K562 (cell line): ENCODE results near the gene HKDC1. TPM values are rescaled to one million over a fixed set of nuclear protein-coding genes. Genes with fewer than 3 reads are reported as not detected.

Experiments used
- BHLHE40 ChIP-seq: IDR thresholded peaks from 2 replicates; pipeline ENCODE4 v1.6.1; 2011; ENCODE audit warnings: low read length, improper control_type of control experiment
- ETV6 ChIP-seq, 3 experiments: fragments of 150-350 bp in 1 of 3; sonication (generic) in 1 of 3; formaldehyde crosslinking in 1 of 3; IDR thresholded peaks; 2 replicates each; pipeline versions ENCODE4 v1.6.1 to v1.8.0; 2014 to 2022; ENCODE audit warnings: borderline replicate concordance in 2 of 3, low read depth in 2 of 3, antibody characterized with exemption in 1 of 3, low read length in 1 of 3, mild to moderate bottlenecking in 1 of 3, missing genetic modification reagents in 1 of 3
- MAFK ChIP-seq: IDR thresholded peaks from 2 replicates; pipeline ENCODE4 v1.6.1; 2011; ENCODE audit warnings: low read length, improper control_type of control experiment
- MECOM ChIP-seq: fragments of 250-450 bp; sonication (Bioruptor Pico); IDR thresholded peaks from 2 replicates; pipeline ENCODE4 v1.8.0; 2022; ENCODE audit warnings: inconsistent platforms
- MYC ChIP-seq, 2 experiments: fragments of 250-450 bp in 1 of 2; sonication (Bioruptor Pico) in 1 of 2; IDR thresholded peaks; 2 replicates each; pipeline versions ENCODE4 v1.5.1 to v1.6.1; 2012 to 2021; ENCODE audit warnings: low read depth in 2 of 2, borderline replicate concordance in 1 of 2, improper control_type of control experiment in 1 of 2, low read length in 1 of 2, mild to moderate bottlenecking in 1 of 2, moderate library complexity in 1 of 2
- NR2C1 ChIP-seq, 2 experiments: fragments of 450-650 bp; IDR thresholded peaks; 2 replicates each; pipeline ENCODE4 v1.6.1; 2017; ENCODE audit warnings: mild to moderate bottlenecking in 2 of 2, antibody characterized with exemption in 1 of 2, inconsistent platforms in 1 of 2, missing compliant biosample characterization in 1 of 2, missing genetic modification characterization in 1 of 2
- RBM34 ChIP-seq: fragments of 200-400 bp; formaldehyde crosslinking; IDR thresholded peaks from 2 replicates; pipeline ENCODE4 v1.6.1; 2018; ENCODE audit warnings: low read length, borderline replicate concordance; ENCODE audit not compliant: insufficient read depth
- SREBF1 ChIP-seq: fragments of 150-350 bp; IDR thresholded peaks from 2 replicates; pipeline ENCODE4 v1.6.1; 2014; ENCODE audit warnings: antibody characterized with exemption, low read depth, low read length, borderline replicate concordance
- STAT6 ChIP-seq: sonication (generic); formaldehyde crosslinking; IDR thresholded peaks from 2 replicates; pipeline ENCODE4 v1.8.1; 2023; ENCODE audit warnings: mild to moderate bottlenecking, missing genetic modification reagents
- ZBTB5 ChIP-seq: fragments of 450-650 bp; IDR thresholded peaks from 2 replicates; pipeline ENCODE4 v1.6.1; 2017; ENCODE audit warnings: antibody characterized with exemption
- ZNF121 ChIP-seq: sonication (generic); formaldehyde crosslinking; conservative IDR thresholded peaks from 2 replicates; pipeline ENCODE4 v1.8.0; 2022; ENCODE audit warnings: missing genetic modification reagents
- ZNF212 ChIP-seq: fragments of 450-650 bp; formaldehyde crosslinking; IDR thresholded peaks from 2 replicates; pipeline ENCODE4 v1.4.0; 2020; ENCODE audit warnings: mild to moderate bottlenecking
- ZNF280B ChIP-seq: fragments of 250-450 bp; sonication (Bioruptor Pico); IDR thresholded peaks from 2 replicates; pipeline ENCODE4 v1.5.1; 2021; ENCODE audit warnings: mild to moderate bottlenecking
- ZNF3 ChIP-seq: fragments of 250-450 bp; sonication (Bioruptor Pico); IDR thresholded peaks from 2 replicates; pipeline ENCODE4 v1.5.0; 2021; ENCODE audit warnings: mild to moderate bottlenecking, moderate library complexity
- ZNF740 ChIP-seq, 3 experiments: fragments of 200-800 bp in 1 of 3; sonication (Bioruptor generic) in 1 of 3; sonication (generic) in 1 of 3; formaldehyde crosslinking in 1 of 3; IDR thresholded peaks; 2 replicates each; pipeline versions ENCODE4 v1.6.1 to v1.8.0; 2016 to 2022; ENCODE audit warnings: mild to moderate bottlenecking in 2 of 3, missing compliant biosample characterization in 2 of 3, missing genetic modification characterization in 2 of 3, missing genetic modification reagents in 1 of 3
- ZNF77 ChIP-seq: fragments of 250-450 bp; sonication (Bioruptor Pico); IDR thresholded peaks from 2 replicates; pipeline ENCODE4 v1.5.0; 2020
- ZNF778 ChIP-seq: fragments of 450-650 bp; formaldehyde crosslinking; IDR thresholded peaks from 2 replicates; pipeline ENCODE4 v1.4.0; 2020; ENCODE audit warnings: mild to moderate bottlenecking, moderate library complexity
- polyA plus RNA-seq, 8 experiments: library from polyadenylated mRNA; depleted of rRNA in 4 of 8; stranded (reverse) in 5 of 8; unstranded in 3 of 8; fragments of >200 nt; fragmentation: Nextera tagmentation in 2 of 8; fragmentation: Illumina TruSeq in 1 of 8; extraction: Ambion mirVana in 2 of 8; extraction: Trizol in 1 of 8; gene quantifications; 2 replicates each; pipeline versions ENCODE4 v1.2.1 to v1.2.3, GENCODE V29; 2011 to 2014; ENCODE audit warnings: inconsistent platforms in 1 of 8, missing spikeins in 1 of 8
- total RNA-seq, 7 experiments: library from RNA; depleted of rRNA in 6 of 7; stranded (reverse); fragments of >200 nt in 6 of 7; fragmentation: Illumina TruSeq in 2 of 7; extraction: Trizol in 2 of 7; gene quantifications; 2 replicates each; pipeline versions ENCODE4 v1.2.1 to v1.2.3, GENCODE V29; 2011 to 2021; ENCODE audit warnings: low replicate concordance in 1 of 7

The HKDC1 gene
- total and polyA plus RNA-seq, 9 of the 15 experiments (the other 6 are each of a cell fraction or from before 2014, with no cell fraction given): 0.04 to 0.22 (median 0.11) TPM; not detected in 5

- TF ChIP-seq MECOM (CRISPR knock-in tag) (peak; percentile 44; the same call in 1 of the 2 replicates), ZNF121 (no peak), ZNF280B (CRISPR knock-in tag) (no peak), ZNF77 (CRISPR knock-in tag) (no peak), ZBTB5 (no peak), SREBF1 (peak; percentile 86; the same call in 1 of the 2 replicates), MYC (IDR thresholded peaks at IDR 0.05; ENCODE audit: low read depth, low read length) (peak; percentile 100), MYC (CRISPR knock-in tag; IDR thresholded peaks at IDR 0.05; ENCODE audit: borderline replicate concordance, low read depth) (peak; percentile 99), ZNF212 (CRISPR knock-in tag) (no peak), NR2C1 (IDR thresholded peaks at IDR 0.05) (peak; percentile 84), NR2C1 (tag; IDR thresholded peaks at IDR 0.05) (peak; percentile 12), ETV6 (IDR thresholded peaks at IDR 0.05; ENCODE audit: borderline replicate concordance in 1 of 2, low read depth in 2 of 2, low read length in 1 of 2) (no peak), ETV6 (CRISPR knock-in tag; IDR thresholded peaks at IDR 0.05; ENCODE audit: borderline replicate concordance) (no peak), ZNF778 (no peak), STAT6 (no peak), ZNF3 (no peak), BHLHE40 (peak; percentile 95), MAFK (peak; percentile 35; the same call in 1 of the 2 replicates), RBM34 (no peak), ZNF740 (CRISPR knock-in tag; IDR thresholded peaks at IDR 0.05) (no peak), ZNF740 (tag; IDR thresholded peaks at IDR 0.05) (no peak)
These were observed 40.2 kb upstream of the HKDC1 start, which contains the start of gene SUPV3L1 (continued) for GRCh38 chr10:69179743-69180524.
